Neural progenitor cell (in vitro differentiated cells): ENCODE results near the gene BLOC1S1.

ENCODE experiments used
- EZH2 ChIP-seq: fragments of 200-600 bp; sonication (generic); IDR thresholded peaks from 2 replicates; pipeline ENCODE4 v1.6.1; 2017; ENCODE audit warnings: antibody characterized with exemption, mild to moderate bottlenecking, moderate library complexity
- EZH2phosphoT487 ChIP-seq: fragments of 200-600 bp; sonication (generic); IDR thresholded peaks from 2 replicates; pipeline ENCODE4 v1.6.1; 2017; ENCODE audit warnings: antibody characterized with exemption
- TF ChIP-seq, protein P1 (sequence below): fragments of 200-600 bp; sonication (generic); IDR thresholded peaks from 2 replicates; pipeline ENCODE4 v1.5.1; 2017; ENCODE audit warnings: antibody characterized with exemption, mild to moderate bottlenecking

DNA sequence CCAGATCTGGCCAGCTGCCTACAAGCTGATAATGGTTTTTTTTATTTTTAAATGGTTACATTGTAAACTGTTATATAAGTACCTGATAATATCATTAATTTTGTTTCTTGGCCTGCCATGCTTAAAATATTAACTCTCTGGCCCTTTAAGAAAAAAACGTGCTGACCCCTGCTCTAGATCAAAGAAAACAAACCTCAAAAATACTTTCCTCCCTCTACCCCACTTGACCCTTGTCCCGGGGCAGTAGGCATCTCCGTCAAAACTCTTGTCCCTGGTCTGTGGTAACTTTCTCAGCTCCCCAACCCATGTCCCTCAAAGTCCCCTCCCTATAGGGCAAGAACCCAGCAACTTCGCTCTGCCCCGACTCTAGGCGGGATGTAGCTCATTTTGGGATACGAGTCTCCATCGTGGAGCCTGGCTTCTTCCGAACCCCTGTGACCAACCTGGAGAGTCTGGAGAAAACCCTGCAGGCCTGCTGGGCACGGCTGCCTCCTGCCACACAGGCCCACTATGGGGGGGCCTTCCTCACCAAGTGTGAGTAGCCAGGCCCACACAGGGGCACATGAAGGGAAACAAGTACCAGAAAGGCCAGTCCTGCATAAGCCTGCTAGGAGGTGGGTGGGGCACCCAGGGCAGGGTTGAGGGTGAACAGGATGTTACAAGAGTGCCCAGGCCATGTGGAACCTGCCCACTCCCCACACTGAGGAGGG, 7.8 kb downstream of the BLOC1S1 start:
- TF ChIP-seq, protein P1, sequence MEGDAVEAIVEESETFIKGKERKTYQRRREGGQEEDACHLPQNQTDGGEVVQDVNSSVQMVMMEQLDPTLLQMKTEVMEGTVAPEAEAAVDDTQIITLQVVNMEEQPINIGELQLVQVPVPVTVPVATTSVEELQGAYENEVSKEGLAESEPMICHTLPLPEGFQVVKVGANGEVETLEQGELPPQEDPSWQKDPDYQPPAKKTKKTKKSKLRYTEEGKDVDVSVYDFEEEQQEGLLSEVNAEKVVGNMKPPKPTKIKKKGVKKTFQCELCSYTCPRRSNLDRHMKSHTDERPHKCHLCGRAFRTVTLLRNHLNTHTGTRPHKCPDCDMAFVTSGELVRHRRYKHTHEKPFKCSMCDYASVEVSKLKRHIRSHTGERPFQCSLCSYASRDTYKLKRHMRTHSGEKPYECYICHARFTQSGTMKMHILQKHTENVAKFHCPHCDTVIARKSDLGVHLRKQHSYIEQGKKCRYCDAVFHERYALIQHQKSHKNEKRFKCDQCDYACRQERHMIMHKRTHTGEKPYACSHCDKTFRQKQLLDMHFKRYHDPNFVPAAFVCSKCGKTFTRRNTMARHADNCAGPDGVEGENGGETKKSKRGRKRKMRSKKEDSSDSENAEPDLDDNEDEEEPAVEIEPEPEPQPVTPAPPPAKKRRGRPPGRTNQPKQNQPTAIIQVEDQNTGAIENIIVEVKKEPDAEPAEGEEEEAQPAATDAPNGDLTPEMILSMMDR: no peak
- TF ChIP-seq EZH2phosphoT487 (no peak), EZH2 (no peak)
